NB4 (cell line): Measurements from ENCODE around the gene PAX5.

Source experiments
- CTCF ChIP-seq: IDR thresholded peaks from one replicate; pipeline ENCODE4 v1.5.1; 2012; ENCODE audit warnings: low read depth, low read length
- POLR2A ChIP-seq: IDR thresholded peaks from 2 replicates; pipeline ENCODE4 v1.6.1; 2011; ENCODE audit warnings: mild to moderate bottlenecking; ENCODE audit not compliant: insufficient read length; ENCODE audit errors: extremely low read depth

- TF ChIP-seq CTCF, result no peak
- no peak for TF ChIP-seq POLR2A
These were observed 133.8 kb downstream of the PAX5 start for GRCh38 chr9:36900136-36900855.
